Hepatocyte (in vitro differentiated cells): ENCODE results near the gene SLC22A7.

Experiments
- EZH2 ChIP-seq: fragments of 200-600 bp; sonication (generic); IDR thresholded peaks from 2 replicates; pipeline ENCODE4 v1.6.1; 2016; ENCODE audit warnings: antibody characterized with exemption, mild to moderate bottlenecking, borderline replicate concordance
- EZH2phosphoT487 ChIP-seq: fragments of 200-600 bp; sonication (generic); IDR thresholded peaks from one replicate; pipeline ENCODE4 v1.6.1; 2018; ENCODE audit warnings: antibody characterized with exemption, mild to moderate bottlenecking, low read depth, moderate library complexity; ENCODE audit not compliant: unreplicated experiment, severe bottlenecking
- TF ChIP-seq, protein P1 (sequence below): fragments of 200-600 bp; sonication (generic); IDR thresholded peaks from 2 replicates; pipeline ENCODE4 v1.5.1; 2016; ENCODE audit warnings: antibody characterized with exemption, mild to moderate bottlenecking; ENCODE audit not compliant: poor library complexity

DNA sequence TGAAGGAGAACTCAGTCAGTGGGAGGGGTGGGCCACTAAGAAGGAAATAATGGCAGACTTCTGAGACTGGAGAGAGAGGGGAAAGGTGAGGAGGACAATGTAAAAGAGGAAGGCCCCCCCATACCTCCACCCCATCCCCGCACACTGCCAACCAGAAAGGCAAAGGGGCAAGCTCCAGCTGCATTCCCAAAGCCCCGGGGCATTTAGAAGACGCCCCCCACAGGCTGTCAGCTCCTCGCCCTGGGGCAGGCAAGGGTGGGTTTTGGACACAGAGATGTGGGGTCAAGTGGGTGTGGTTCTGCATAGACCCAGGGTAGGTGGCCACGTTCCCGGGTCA is 20.8 kb upstream of the SLC22A7 start:
- TF ChIP-seq, protein P1, sequence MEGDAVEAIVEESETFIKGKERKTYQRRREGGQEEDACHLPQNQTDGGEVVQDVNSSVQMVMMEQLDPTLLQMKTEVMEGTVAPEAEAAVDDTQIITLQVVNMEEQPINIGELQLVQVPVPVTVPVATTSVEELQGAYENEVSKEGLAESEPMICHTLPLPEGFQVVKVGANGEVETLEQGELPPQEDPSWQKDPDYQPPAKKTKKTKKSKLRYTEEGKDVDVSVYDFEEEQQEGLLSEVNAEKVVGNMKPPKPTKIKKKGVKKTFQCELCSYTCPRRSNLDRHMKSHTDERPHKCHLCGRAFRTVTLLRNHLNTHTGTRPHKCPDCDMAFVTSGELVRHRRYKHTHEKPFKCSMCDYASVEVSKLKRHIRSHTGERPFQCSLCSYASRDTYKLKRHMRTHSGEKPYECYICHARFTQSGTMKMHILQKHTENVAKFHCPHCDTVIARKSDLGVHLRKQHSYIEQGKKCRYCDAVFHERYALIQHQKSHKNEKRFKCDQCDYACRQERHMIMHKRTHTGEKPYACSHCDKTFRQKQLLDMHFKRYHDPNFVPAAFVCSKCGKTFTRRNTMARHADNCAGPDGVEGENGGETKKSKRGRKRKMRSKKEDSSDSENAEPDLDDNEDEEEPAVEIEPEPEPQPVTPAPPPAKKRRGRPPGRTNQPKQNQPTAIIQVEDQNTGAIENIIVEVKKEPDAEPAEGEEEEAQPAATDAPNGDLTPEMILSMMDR: no peak
- no peak for TF ChIP-seq EZH2
- no peak for TF ChIP-seq EZH2phosphoT487
